Activated CD4-positive, alpha-beta T cell treated with anti-CD3 and anti-CD28 coated beads, Interleukin-2, amount 50 U/mL, for 1 hour (primary cell): ENCODE measurements around the gene ARSH.
"Not testable (repeated sequence)": the region's sequence is repeated elsewhere in the genome, so short reads cannot be mapped to it uniquely, and the experiment has no call there.

ENCODE experiments used
- DNase-seq: peaks from one replicate; pipeline ENCODE4 v3.0.0-alpha.2; 2020

The ARSH gene

DNA sequence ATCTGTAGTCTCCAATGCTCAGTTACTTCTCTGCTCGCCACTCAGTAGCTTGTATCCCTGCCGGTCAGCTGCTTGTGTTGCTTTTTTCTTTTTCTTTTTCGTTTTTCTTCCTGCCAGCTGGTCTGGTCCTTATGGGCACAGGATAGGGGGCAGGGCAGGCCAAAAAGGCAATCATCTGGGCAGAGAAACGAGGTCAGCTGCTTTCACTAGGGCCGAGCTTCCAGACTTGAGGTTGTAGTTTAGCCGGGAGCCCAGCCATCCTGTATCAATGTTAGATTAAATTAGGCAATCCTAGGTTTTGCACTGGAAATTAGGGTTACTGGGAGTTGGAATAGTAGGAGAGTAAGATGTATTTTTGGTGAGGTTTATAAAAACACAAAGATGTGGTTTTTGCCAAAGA lies 38.3 kb downstream of the ARSH start:
- no peak for DNase-seq

DNA sequence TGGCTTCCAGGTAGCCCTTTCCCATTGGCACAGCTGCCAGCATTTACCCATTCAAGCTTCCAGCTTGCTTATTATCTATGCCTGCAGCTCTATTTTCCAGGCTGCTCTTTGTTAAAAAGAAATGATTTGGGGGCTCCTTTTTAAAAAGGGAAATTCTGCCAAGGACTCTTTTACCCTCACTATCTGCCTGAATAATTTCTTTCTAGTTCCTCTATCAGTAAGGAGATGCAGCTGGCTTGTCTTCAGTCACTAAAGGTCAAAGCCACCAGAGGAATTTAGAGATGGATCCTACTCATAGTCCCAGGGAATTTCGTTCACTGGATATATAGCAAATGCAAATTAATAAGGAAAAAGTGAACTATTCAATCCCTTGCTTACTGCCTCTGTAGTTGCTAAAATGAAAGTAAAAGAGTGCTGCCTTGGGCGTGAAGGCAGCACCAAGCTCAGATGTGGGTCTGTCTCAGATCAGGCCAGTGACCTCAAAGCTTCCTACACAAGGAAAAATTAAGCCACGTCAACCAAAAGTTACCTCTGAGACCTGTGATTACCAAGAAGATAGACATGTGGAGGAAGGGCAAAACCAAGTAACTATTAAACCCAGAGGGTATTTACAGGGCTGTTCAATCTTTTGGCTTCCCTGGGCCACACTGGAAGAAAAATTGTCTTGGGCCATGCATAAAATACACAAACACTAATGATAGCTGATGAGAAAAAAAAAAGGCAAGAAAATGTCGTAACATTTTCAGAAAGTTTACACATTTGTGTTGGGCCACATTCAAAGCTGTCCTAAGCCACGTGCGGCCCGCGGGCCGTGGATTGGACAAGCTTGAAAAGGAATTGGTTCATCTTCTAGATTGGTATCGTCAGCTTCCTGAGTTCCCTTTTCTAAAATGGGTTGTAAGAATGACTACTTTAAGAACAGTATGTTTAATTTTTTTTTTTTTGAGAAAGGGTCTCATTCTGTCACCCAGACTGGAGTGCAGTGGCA lies 40.2 kb downstream of the ARSH start:
- DNase-seq: no peak

DNA sequence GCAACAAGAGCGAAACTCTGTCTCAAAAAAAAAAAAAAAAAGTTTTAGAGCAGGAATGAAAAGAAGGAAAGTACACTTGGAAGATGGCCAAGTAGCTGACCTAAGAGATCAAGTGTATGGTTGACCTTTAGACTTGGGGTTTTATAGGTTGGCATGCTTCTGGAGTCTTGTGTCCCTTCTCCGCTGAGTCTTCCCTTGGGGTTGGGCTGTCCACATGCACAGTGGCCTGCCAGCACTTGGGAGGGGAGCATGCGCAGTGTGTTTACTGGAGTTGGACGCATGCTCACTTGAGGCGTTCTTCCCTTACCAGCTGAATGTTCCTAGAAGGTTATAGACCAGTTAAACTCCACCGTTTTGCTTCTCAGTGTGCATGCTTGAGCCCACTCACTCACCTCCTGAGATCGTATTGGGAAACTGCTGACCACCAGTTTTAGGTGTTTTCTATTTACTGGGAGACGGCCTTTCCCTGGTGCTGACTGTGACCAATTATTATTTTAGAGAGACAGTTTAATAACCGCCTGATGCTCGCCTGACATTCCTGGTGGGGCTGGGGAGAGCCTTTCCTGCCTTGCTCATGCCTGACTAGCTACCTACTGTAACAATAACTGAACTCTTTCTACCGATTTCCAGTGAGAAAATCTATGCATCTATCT lies 44.3 kb downstream of the ARSH start:
- not testable (repeated sequence) for DNase-seq

DNA sequence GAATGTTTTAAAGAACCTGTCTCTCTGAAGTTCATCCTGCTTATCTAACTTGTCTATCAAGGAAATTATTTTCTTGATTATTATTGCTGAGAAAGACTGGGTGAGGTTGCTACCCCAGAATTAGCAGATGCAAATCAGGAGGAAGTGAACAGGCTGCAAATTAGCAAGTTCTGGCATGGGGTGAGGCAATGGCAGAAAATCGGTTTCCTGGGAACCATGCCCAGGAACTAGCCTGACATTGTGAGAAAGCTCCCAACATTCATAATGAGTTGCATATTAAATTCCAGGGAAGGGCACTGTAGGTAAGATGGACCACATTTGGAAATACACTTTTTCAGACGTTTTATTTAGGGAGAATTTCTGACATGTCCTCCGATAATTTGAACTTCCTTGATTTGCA lies 46.5 kb downstream of the ARSH start:
- no peak for DNase-seq

DNA sequence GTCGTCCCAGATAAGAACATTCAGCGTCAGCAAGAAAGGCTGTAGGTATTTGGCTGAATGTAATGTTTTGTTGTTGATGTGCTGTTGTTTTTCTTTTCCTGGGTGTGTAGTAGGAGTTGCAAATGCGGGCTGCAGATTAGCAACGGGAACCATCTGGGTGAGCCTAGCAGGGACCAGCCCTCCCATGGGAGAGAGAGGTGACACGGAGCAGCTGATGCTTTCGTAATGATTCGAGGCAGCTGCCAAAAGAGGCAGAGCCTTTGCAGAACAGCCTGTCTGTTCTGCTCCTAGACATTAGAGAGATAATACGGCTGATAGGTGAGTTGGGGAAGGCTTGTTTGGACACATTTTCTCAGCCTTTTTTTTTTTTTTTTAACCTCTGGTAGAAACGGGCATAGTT lies 60.2 kb downstream of the ARSH start:
- DNase-seq: no peak

DNA sequence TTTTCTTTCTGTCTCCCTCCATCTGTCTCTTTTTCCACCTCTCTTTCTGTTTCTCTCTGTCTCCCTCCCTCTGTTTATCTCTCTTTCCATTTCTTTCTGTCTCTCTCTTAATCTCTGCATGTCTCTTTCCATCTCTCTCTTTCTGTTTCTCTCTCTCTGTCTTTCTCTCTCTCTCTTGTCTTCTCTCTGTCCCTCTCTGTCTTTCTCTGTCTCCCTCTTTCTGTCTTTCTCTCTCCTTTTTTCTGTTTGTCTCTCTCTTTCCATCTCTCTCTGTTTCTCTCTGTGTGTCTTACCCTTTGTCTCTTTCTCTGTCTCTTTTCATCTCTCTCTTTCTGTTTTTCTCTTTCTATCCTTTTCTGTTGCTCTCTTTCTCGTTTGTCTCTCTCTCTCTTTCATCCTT lies 69.6 kb downstream of the ARSH start:
- no peak for DNase-seq

DNA sequence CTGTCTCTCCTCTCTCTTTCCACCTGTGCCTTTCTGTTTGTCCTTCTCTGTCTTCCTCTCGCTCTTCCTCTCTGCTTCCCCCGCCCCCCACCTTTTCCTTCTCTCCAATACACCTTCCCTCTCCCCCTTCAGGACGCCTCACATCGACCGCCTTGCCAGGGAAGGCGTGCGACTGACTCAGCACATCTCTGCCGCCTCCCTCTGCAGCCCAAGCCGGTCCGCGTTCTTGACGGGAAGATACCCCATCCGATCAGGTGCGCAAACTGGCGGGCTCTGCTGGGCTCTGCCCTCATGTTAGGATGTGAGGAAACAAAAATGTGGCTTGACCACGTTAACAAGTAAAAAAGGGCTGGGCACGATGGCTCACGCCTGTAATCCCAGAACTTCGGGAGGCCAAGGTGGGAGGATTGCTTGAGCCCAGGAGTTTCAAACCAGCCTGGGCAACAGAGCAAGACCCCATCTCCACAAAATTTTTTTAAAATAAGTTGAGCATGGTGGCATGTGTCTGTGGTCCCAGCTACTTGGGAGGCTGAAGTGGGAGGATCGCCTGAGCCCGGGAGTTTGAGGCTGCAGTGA lies 70.2 kb downstream of the ARSH start:
- DNase-seq: no peak
